ENCODE results near the gene MINDY4. TPM values are rescaled to one million over a fixed set of nuclear protein-coding genes. Genes with fewer than 3 reads are reported as not detected.

Gene MINDY4
- total RNA-seq, 2 donors from 2014 or later: 0.93 to 2.5 TPM

- no peaks in the 10 kb centered on the region for H3K36me3 Mint-ChIP-seq
- ATAC-seq (no peak), DNase-seq (ENCODE audit: low spot score) (no peak)
- peaks cover 0 to 2% of the 10 kb centered on the region in 2 donors for H3K4me1 Mint-ChIP-seq (ENCODE audit: low read depth in 2 of 2)
- H3K9me3 Mint-ChIP-seq: no peaks in the 10 kb centered on the region
- peaks cover 4 to 6% of the 10 kb centered on the region in 2 donors for H3K27me3 Mint-ChIP-seq
- no peak overlapping the region for H3K4me3 Mint-ChIP-seq
- no peak overlapping the region for H3K27ac Mint-ChIP-seq
Measured at GRCh38 chr7:30894009-30894408, 122.8 kb downstream of the MINDY4 start.

- no peaks in the 10 kb centered on the region for H3K36me3 Mint-ChIP-seq
- H3K9me3 Mint-ChIP-seq: no peaks in the 10 kb centered on the region
- peaks cover 4 to 6% of the 10 kb centered on the region in 2 donors for H3K27me3 Mint-ChIP-seq
- DNase-seq (ENCODE audit: low spot score) (no peak), ATAC-seq (no peak)
- no peak overlapping the region for H3K27ac Mint-ChIP-seq
- no peak overlapping the region for H3K4me3 Mint-ChIP-seq
- H3K4me1 Mint-ChIP-seq (ENCODE audit: low read depth in 2 of 2): peaks cover 0 to 2% of the 10 kb centered on the region in 2 donors
Measured at GRCh38 chr7:30894866-30895605, 123.8 kb downstream of the MINDY4 start.

GRCh38 chr7:30896036-30896435, 124.8 kb downstream of the MINDY4 start:
- Mint-ChIP-seq H3K4me3 (no peak overlapping the region), H3K9me3 (no peaks in the 10 kb centered on the region), H3K27me3 (peaks cover 0 to 4% of the 10 kb centered on the region in 2 donors), H3K4me1 (ENCODE audit: low read depth in 2 of 2) (peaks cover 0 to 2% of the 10 kb centered on the region in 2 donors), H3K36me3 (no peaks in the 10 kb centered on the region), H3K27ac (no peak overlapping the region)
- ATAC-seq (no peak), DNase-seq (ENCODE audit: low spot score) (no peak)

- H3K9me3 Mint-ChIP-seq: no peaks in the 10 kb centered on the region
- peaks cover 0 to 2% of the 10 kb centered on the region in 2 donors for H3K4me1 Mint-ChIP-seq (ENCODE audit: low read depth in 2 of 2)
- H3K4me3 Mint-ChIP-seq: no peak overlapping the region
- H3K27ac Mint-ChIP-seq: no peak overlapping the region
- DNase-seq (ENCODE audit: low spot score): no peak
- ATAC-seq: no peak
- no peaks in the 10 kb centered on the region for H3K36me3 Mint-ChIP-seq
- H3K27me3 Mint-ChIP-seq: peaks cover 0 to 4% of the 10 kb centered on the region in 2 donors
Measured at GRCh38 chr7:30896783-30897637, 125.8 kb downstream of the MINDY4 start.

- DNase-seq (ENCODE audit: low spot score) (no peak), ATAC-seq (no peak)
- H3K27me3 Mint-ChIP-seq: peaks cover 0 to 4% of the 10 kb centered on the region in 2 donors
- no peaks in the 10 kb centered on the region for H3K9me3 Mint-ChIP-seq
- H3K4me3 Mint-ChIP-seq: no peak overlapping the region
- H3K36me3 Mint-ChIP-seq: no peaks in the 10 kb centered on the region
- no peak overlapping the region for H3K27ac Mint-ChIP-seq
- H3K4me1 Mint-ChIP-seq (ENCODE audit: low read depth in 2 of 2): peaks cover 0 to 2% of the 10 kb centered on the region in 2 donors
Measured at GRCh38 chr7:30897770-30898169, 126.6 kb downstream of the MINDY4 start.

GRCh38 chr7:30898411-30898810, 127.2 kb downstream of the MINDY4 start:
- H3K27ac Mint-ChIP-seq: no peak overlapping the region

GRCh38 chr7:30899066-30899465, 127.8 kb downstream of the MINDY4 start:
- H3K27me3 Mint-ChIP-seq: peaks cover 0 to 4% of the 10 kb centered on the region in 2 donors
- no peaks in the 10 kb centered on the region for H3K9me3 Mint-ChIP-seq
- H3K27ac Mint-ChIP-seq: no peak overlapping the region
- no peaks in the 10 kb centered on the region for H3K36me3 Mint-ChIP-seq
- no peak for DNase-seq (ENCODE audit: low spot score)
- H3K4me3 Mint-ChIP-seq: no peak overlapping the region
- peaks cover 0 to 2% of the 10 kb centered on the region in 2 donors for H3K4me1 Mint-ChIP-seq (ENCODE audit: low read depth in 2 of 2)
- ATAC-seq: no peak

More at GRCh38 chr7:30898411-30898810, 127.2 kb downstream of the MINDY4 start:
- Mint-ChIP-seq H3K9me3 (no peaks in the 10 kb centered on the region), H3K36me3 (no peaks in the 10 kb centered on the region), H3K4me1 (ENCODE audit: low read depth in 2 of 2) (peaks cover 0 to 2% of the 10 kb centered on the region in 2 donors), H3K4me3 (no peak overlapping the region), H3K27me3 (peaks cover 0 to 4% of the 10 kb centered on the region in 2 donors)
- ATAC-seq (no peak), DNase-seq (ENCODE audit: low spot score) (no peak)

- no peaks in the 10 kb centered on the region for H3K9me3 Mint-ChIP-seq
- H3K4me1 Mint-ChIP-seq (ENCODE audit: low read depth in 2 of 2): peaks cover 0 to 2% of the 10 kb centered on the region in 2 donors
- ATAC-seq (no peak), DNase-seq (ENCODE audit: low spot score) (no peak)
- H3K4me3 Mint-ChIP-seq: no peak overlapping the region
- no peak overlapping the region for H3K27ac Mint-ChIP-seq
- H3K36me3 Mint-ChIP-seq: no peaks in the 10 kb centered on the region
- H3K27me3 Mint-ChIP-seq: peaks cover 0 to 4% of the 10 kb centered on the region in 2 donors
Measured at GRCh38 chr7:30899630-30900029, 128.4 kb downstream of the MINDY4 start.

GRCh38 chr7:30900053-30900452, 128.8 kb downstream of the MINDY4 start:
- H3K27ac Mint-ChIP-seq: no peak overlapping the region
- ATAC-seq (no peak), DNase-seq (ENCODE audit: low spot score) (no peak)
- H3K27me3 Mint-ChIP-seq: peaks cover 0 to 4% of the 10 kb centered on the region in 2 donors
- no peak overlapping the region for H3K4me3 Mint-ChIP-seq
- peaks cover 0 to 2% of the 10 kb centered on the region in 2 donors for H3K4me1 Mint-ChIP-seq (ENCODE audit: low read depth in 2 of 2)
- no peaks in the 10 kb centered on the region for H3K9me3 Mint-ChIP-seq
- no peaks in the 10 kb centered on the region for H3K36me3 Mint-ChIP-seq

- peaks cover 0 to 2% of the 10 kb centered on the region in 2 donors for H3K27me3 Mint-ChIP-seq
- peaks cover 0 to 2% of the 10 kb centered on the region in 2 donors for H3K4me1 Mint-ChIP-seq (ENCODE audit: low read depth in 2 of 2)
- ATAC-seq: no peak
- H3K9me3 Mint-ChIP-seq: no peaks in the 10 kb centered on the region
- no peak overlapping the region for H3K4me3 Mint-ChIP-seq
- H3K27ac Mint-ChIP-seq: no peak overlapping the region
- H3K36me3 Mint-ChIP-seq: no peaks in the 10 kb centered on the region
- DNase-seq (ENCODE audit: low spot score): no peak
Measured at GRCh38 chr7:30900803-30901362, 129.7 kb downstream of the MINDY4 start.

- H3K27ac Mint-ChIP-seq: no peak overlapping the region
Measured at GRCh38 chr7:30901856-30902255, 130.6 kb downstream of the MINDY4 start.

GRCh38 chr7:30902466-30902865, 131.2 kb downstream of the MINDY4 start:
- Mint-ChIP-seq H3K36me3 (no peaks in the 10 kb centered on the region), H3K27ac (no peak overlapping the region), H3K9me3 (no peaks in the 10 kb centered on the region), H3K4me3 (no peak overlapping the region), H3K27me3 (no peaks in the 10 kb centered on the region), H3K4me1 (ENCODE audit: low read depth in 2 of 2) (no peaks in the 10 kb centered on the region)
- no peak for ATAC-seq
- no peak for DNase-seq (ENCODE audit: low spot score)

More at GRCh38 chr7:30901856-30902255, 130.6 kb downstream of the MINDY4 start:
- ATAC-seq (no peak), DNase-seq (ENCODE audit: low spot score) (no peak)
- H3K9me3 Mint-ChIP-seq: no peaks in the 10 kb centered on the region
- H3K36me3 Mint-ChIP-seq: no peaks in the 10 kb centered on the region
- H3K27me3 Mint-ChIP-seq: no peaks in the 10 kb centered on the region
- H3K4me1 Mint-ChIP-seq (ENCODE audit: low read depth in 2 of 2): no peaks in the 10 kb centered on the region
- no peak overlapping the region for H3K4me3 Mint-ChIP-seq

GRCh38 chr7:30903146-30903545, 131.9 kb downstream of the MINDY4 start:
- no peak for ATAC-seq
- Mint-ChIP-seq H3K9me3 (no peaks in the 10 kb centered on the region), H3K4me3 (no peak overlapping the region), H3K36me3 (no peaks in the 10 kb centered on the region), H3K27me3 (no peaks in the 10 kb centered on the region), H3K27ac (no peak overlapping the region), H3K4me1 (ENCODE audit: low read depth in 2 of 2) (no peaks in the 10 kb centered on the region)
- no peak for DNase-seq (ENCODE audit: low spot score)

GRCh38 chr7:30904561-30904960, 133.3 kb downstream of the MINDY4 start:
- Mint-ChIP-seq H3K27ac (no peak overlapping the region), H3K36me3 (no peaks in the 10 kb centered on the region), H3K4me1 (ENCODE audit: low read depth in 2 of 2) (no peaks in the 10 kb centered on the region), H3K9me3 (no peaks in the 10 kb centered on the region), H3K4me3 (no peak overlapping the region), H3K27me3 (no peaks in the 10 kb centered on the region)
- ATAC-seq (no peak), DNase-seq (ENCODE audit: low spot score) (no peak)
